CD4-positive, alpha-beta T cell (primary cell): ENCODE results near the gene PLA2G2D. TPM values are rescaled to one million over a fixed set of nuclear protein-coding genes. Genes with fewer than 3 reads are reported as not detected.

Experiments
- ATAC-seq: fragments of 200-7000 bp; cut with Tn5 transposase; one replicate; pipeline ENCODE4 v1.10.0; 2022; ENCODE audit warnings: mild to moderate bottlenecking; ENCODE audit not compliant: poor library complexity
- CTCF ChIA-PET: fragments of 350-600 bp; sonication (Branson Sonifier 250); formaldehyde crosslinking; loops from one replicate; lab custom pipeline; 2021; ENCODE audit warnings: antibody characterized with exemption, inconsistent platforms; lab: Charles Lee
- POLR2A ChIA-PET: fragments of 350-600 bp; sonication (Branson Sonifier 250); formaldehyde crosslinking; loops from one replicate; lab custom pipeline; 2021; ENCODE audit warnings: antibody characterized with exemption, inconsistent platforms; lab: Charles Lee
- DNase-seq, 14 experiments: peaks; one replicate each; pipeline ENCODE4 v3.0.0-alpha.2; 2013 to 2020; ENCODE audit warnings: mixed read lengths in 2 of 14
- H3K27ac ChIP-seq, 2 donors: one replicate each; pipeline versions ENCODE4 v1.5.1 to v1.7.0; 2013; ENCODE audit warnings: low read length in 2 of 2, low read depth in 1 of 2, mild to moderate bottlenecking in 1 of 2
- H3K27me3 ChIP-seq, 2 experiments: 1 replicate in 1 of 2; 2 replicates in 1 of 2; pipeline versions ENCODE4 v1.6.1 to v1.7.0; 2013; ENCODE audit warnings: low read length in 2 of 2, control low read depth in 1 of 2, mild to moderate bottlenecking in 1 of 2, moderate library complexity in 1 of 2; ENCODE audit not compliant: insufficient read depth in 2 of 2, control insufficient read depth in 1 of 2
- H3K36me3 ChIP-seq: one replicate; pipeline ENCODE4 v1.6.1; 2013; ENCODE audit warnings: low read length, control low read depth; ENCODE audit not compliant: insufficient read depth
- H3K4me1 ChIP-seq: one replicate; pipeline ENCODE4 v1.6.1; 2013; ENCODE audit warnings: low read length, control low read depth; ENCODE audit not compliant: insufficient read depth
- H3K4me3 ChIP-seq: one replicate; pipeline ENCODE4 v1.5.1; 2013; ENCODE audit warnings: mild to moderate bottlenecking, low read length, moderate library complexity
- H3K9me3 ChIP-seq, 2 experiments: 1 replicate in 1 of 2; 2 replicates in 1 of 2; pipeline versions ENCODE4 v1.6.1 to v1.7.0; 2013; ENCODE audit warnings: low read length in 2 of 2, mild to moderate bottlenecking in 2 of 2, control low read depth in 1 of 2, moderate library complexity in 1 of 2; ENCODE audit not compliant: control insufficient read depth in 1 of 2, insufficient read depth in 1 of 2
- H3K27ac Mint-ChIP-seq: one replicate; pipeline ENCODE4 v1.8.0; 2020; ENCODE audit warnings: mixed read lengths
- H3K27me3 Mint-ChIP-seq: one replicate; pipeline ENCODE4 v1.8.0; 2021; ENCODE audit warnings: mixed read lengths
- H3K36me3 Mint-ChIP-seq: one replicate; pipeline ENCODE4 v1.8.0; 2021; ENCODE audit warnings: low read depth, mixed read lengths
- H3K4me1 Mint-ChIP-seq: one replicate; pipeline ENCODE4 v1.8.0; 2021; ENCODE audit warnings: low read depth, mixed read lengths
- H3K4me3 Mint-ChIP-seq: one replicate; pipeline ENCODE4 v1.8.0; 2020; ENCODE audit warnings: mild to moderate bottlenecking, mixed read lengths
- H3K9me3 Mint-ChIP-seq: one replicate; pipeline ENCODE4 v1.8.0; 2020; ENCODE audit warnings: mixed read lengths
- CTCF ChIP-seq: fragments of 200-600 bp; IDR thresholded peaks from one replicate; pipeline ENCODE4 v1.8.0; 2022; ENCODE audit warnings: antibody characterized with exemption, mild to moderate bottlenecking
- intact Hi-C, 2 experiments: fragments of 100-400 bp; cut with DNase I in 1 of 2; cut with micrococcal nuclease in 1 of 2; formaldehyde crosslinking; loops; one replicate each; pipeline versions ENCODE4 v1.15.1 to v1.9.0; 2023 to 2025; cut with DNase I, micrococcal nuclease
- total RNA-seq, 174 experiments: library from RNA in 2 of 174; stranded (reverse) in 2 of 174; gene quantifications; one replicate each; pipeline ENCODE4 v1.2.3 and lab custom pipeline; 2021 to 2026

The PLA2G2D gene
- total RNA-seq, 2 experiments from 2014 or later: not detected

GRCh38 chr1:20090641-20091040 lies 28.7 kb downstream of the PLA2G2D start:
- TF ChIP-seq CTCF: no peak
- ChIA-PET CTCF (no interaction called here), POLR2A (no interaction called here)
- Histone ChIP-seq H3K4me3 (no peak overlapping the region), H3K27me3 (peaks cover 0 to 9% of the 10 kb centered on the region in 2 experiments), H3K27ac (no peak overlapping the region), H3K9me3 (no peaks in the 10 kb centered on the region), H3K4me1 (no peaks in the 10 kb centered on the region), H3K36me3 (no peaks in the 10 kb centered on the region)
- peaks cover 17% of the 10 kb centered on the region for H3K27me3 Mint-ChIP-seq
- intact Hi-C loops: no loop called here
- no peak overlapping the region for H3K27ac Mint-ChIP-seq
- ATAC-seq (no peak), DNase-seq (no peak)
- no peak overlapping the region for H3K4me3 Mint-ChIP-seq
- no peaks in the 10 kb centered on the region for H3K36me3 Mint-ChIP-seq
- H3K9me3 Mint-ChIP-seq: no peaks in the 10 kb centered on the region
- no peaks in the 10 kb centered on the region for H3K4me1 Mint-ChIP-seq

GRCh38 chr1:20090119-20090518 lies 29.2 kb downstream of the PLA2G2D start:
- intact Hi-C loops: no loop called here
- no peaks in the 10 kb centered on the region for H3K36me3 Mint-ChIP-seq
- CTCF ChIA-PET: no interaction called here

GRCh38 chr1:20089328-20090077 lies 29.8 kb downstream of the PLA2G2D start:
- Mint-ChIP-seq H3K27me3 (peaks cover 17% of the 10 kb centered on the region), H3K27ac (no peak overlapping the region), H3K4me3 (no peak overlapping the region), H3K4me1 (no peaks in the 10 kb centered on the region), H3K9me3 (no peaks in the 10 kb centered on the region), H3K36me3 (no peaks in the 10 kb centered on the region)
- Histone ChIP-seq H3K36me3 (no peaks in the 10 kb centered on the region), H3K4me3 (no peak overlapping the region), H3K27ac (no peak overlapping the region), H3K9me3 (no peaks in the 10 kb centered on the region), H3K27me3 (peaks cover 0 to 9% of the 10 kb centered on the region in 2 experiments), H3K4me1 (no peaks in the 10 kb centered on the region)
- TF ChIP-seq CTCF: no peak
- CTCF ChIA-PET: no interaction called here
- ATAC-seq: no peak
- DNase-seq: no peak
- POLR2A ChIA-PET: no interaction called here
- intact Hi-C loops: no loop called here

More at GRCh38 chr1:20090119-20090518, 29.2 kb downstream of the PLA2G2D start:
- no peaks in the 10 kb centered on the region for H3K36me3 ChIP-seq
- Mint-ChIP-seq H3K27me3 (peaks cover 17% of the 10 kb centered on the region), H3K4me1 (no peaks in the 10 kb centered on the region), H3K27ac (no peak overlapping the region), H3K9me3 (no peaks in the 10 kb centered on the region), H3K4me3 (no peak overlapping the region)
- ATAC-seq (no peak), DNase-seq (no peak)
- H3K27me3 ChIP-seq: peaks cover 0 to 9% of the 10 kb centered on the region in 2 experiments
- no peak overlapping the region for H3K4me3 ChIP-seq
- no peak overlapping the region for H3K27ac ChIP-seq
- POLR2A ChIA-PET: no interaction called here
- no peaks in the 10 kb centered on the region for H3K9me3 ChIP-seq
- no peak for TF ChIP-seq CTCF
- no peaks in the 10 kb centered on the region for H3K4me1 ChIP-seq
